ENCODE results near the gene MAMSTR. TPM values are rescaled to one million over a fixed set of nuclear protein-coding genes. Genes with fewer than 3 reads are reported as not detected.

Gene MAMSTR
- total RNA-seq, 3 donors from 2014 or later, result 0.33 to 0.69 (median 0.51) TPM

GRCh38 chr19:48751845-48752495, 32.4 kb upstream of the MAMSTR start:
- ATAC-seq, result no peak
- DNase-seq, result no peak
- no peaks in the 10 kb centered on the region for H3K36me3 Mint-ChIP-seq (ENCODE audit: insufficient read depth)
- peak overlapping the region; percentile 75 for H3K4me3 Mint-ChIP-seq
- H3K9me3 Mint-ChIP-seq, result no peaks in the 10 kb centered on the region
- H3K27me3 Mint-ChIP-seq (ENCODE audit: low read depth), result peaks cover 30% of the 10 kb centered on the region
- peaks cover 17% of the 10 kb centered on the region for H3K4me1 Mint-ChIP-seq (ENCODE audit: low read depth)

DNA sequence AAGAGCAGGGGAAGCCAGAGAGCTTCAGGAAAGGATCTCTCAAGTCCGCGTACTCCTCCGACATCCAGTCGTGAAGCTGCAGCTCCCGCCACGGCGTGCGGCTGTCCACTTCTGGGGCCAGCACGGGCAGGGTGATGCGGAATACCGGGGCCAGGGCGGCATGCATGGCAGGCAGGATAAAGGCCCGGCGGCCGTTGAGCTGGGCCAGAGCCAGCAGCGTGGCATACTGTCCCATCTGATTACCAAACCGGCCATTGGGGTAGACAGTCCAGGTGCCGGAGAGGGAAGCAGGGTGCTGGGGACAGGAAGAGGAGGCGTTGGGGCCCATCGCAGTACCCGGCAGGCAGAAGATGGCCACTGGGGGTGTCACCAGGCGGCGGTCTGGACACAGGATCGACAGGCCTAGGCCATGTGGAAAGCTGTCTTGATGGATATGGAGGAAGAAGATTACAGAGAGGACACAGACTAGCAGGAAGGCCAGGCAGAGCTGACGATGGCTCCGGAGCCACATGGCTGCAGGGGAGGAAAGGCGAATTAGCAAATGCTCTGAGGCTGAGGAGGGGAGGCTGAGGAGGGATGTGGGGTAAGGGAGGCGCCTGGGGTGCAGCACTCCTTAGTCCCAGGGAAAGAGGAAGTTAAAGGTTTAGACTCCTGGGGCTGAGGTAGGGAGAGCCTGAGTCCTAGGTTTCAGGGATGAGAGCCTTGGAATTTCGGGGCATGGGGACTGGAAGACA, 31.4 kb upstream of the MAMSTR start:
- Mint-ChIP-seq H3K4me1 (ENCODE audit: low read depth) (peaks cover 20% of the 10 kb centered on the region), H3K27me3 (ENCODE audit: low read depth) (peaks cover 32% of the 10 kb centered on the region), H3K4me3 (peak overlapping the region; percentile 29), H3K36me3 (ENCODE audit: insufficient read depth) (no peaks in the 10 kb centered on the region), H3K9me3 (no peaks in the 10 kb centered on the region)
- ATAC-seq, result no peak
- no peak for DNase-seq

DNA sequence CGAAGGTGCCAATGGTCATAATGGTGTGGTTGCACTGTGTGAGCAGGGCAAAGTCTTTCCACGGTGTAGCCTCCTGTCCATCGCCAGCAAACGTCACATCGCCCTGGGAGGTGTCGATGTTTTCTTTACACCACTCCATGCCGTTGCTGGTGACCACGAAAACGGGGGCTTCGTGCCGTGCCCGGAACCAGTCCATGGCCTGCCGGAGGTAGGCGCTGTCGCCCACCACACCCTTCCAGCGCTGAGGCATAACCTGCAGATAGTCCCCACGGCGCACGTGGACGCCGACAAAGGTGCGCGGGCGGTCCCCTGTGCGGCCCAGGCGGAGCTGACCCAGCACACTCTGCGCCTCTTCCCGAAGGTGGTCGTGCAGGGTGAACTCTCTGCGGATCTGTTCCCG, 30.8 kb upstream of the MAMSTR start:
- no peaks in the 10 kb centered on the region for H3K36me3 Mint-ChIP-seq (ENCODE audit: insufficient read depth)
- H3K4me3 Mint-ChIP-seq, result no peak overlapping the region
- DNase-seq, result no peak
- H3K4me1 Mint-ChIP-seq (ENCODE audit: low read depth), result peaks cover 20% of the 10 kb centered on the region
- peaks cover 36% of the 10 kb centered on the region for H3K27me3 Mint-ChIP-seq (ENCODE audit: low read depth)
- ATAC-seq, result no peak
- H3K9me3 Mint-ChIP-seq, result no peaks in the 10 kb centered on the region

- peaks cover 36% of the 10 kb centered on the region for H3K27me3 Mint-ChIP-seq (ENCODE audit: low read depth)
- no peak for DNase-seq
- H3K36me3 Mint-ChIP-seq (ENCODE audit: insufficient read depth), result no peaks in the 10 kb centered on the region
- no peak for ATAC-seq
- H3K4me3 Mint-ChIP-seq, result no peak overlapping the region
- no peaks in the 10 kb centered on the region for H3K9me3 Mint-ChIP-seq
- peaks cover 20% of the 10 kb centered on the region for H3K4me1 Mint-ChIP-seq (ENCODE audit: low read depth)
These were observed 30.2 kb upstream of the MAMSTR start for GRCh38 chr19:48749571-48750198.

- H3K9me3 Mint-ChIP-seq, result no peaks in the 10 kb centered on the region
- peaks cover 10% of the 10 kb centered on the region for H3K4me1 Mint-ChIP-seq (ENCODE audit: low read depth)
- H3K27me3 Mint-ChIP-seq (ENCODE audit: low read depth), result peaks cover 19% of the 10 kb centered on the region
- H3K4me3 Mint-ChIP-seq, result peak within 1 kb of the TSS; percentile 19
- DNase-seq (no peak), ATAC-seq (peak; percentile 79 to 81)
- no peaks in the 10 kb centered on the region for H3K36me3 Mint-ChIP-seq (ENCODE audit: insufficient read depth)
These were observed 27.4 kb upstream of the MAMSTR start, which contains the start of gene IZUMO1 for GRCh38 chr19:48746738-48747575. IZUMO1 (minus strand) TSS chr19:48746909; CDS start chr19:48745859, 1,050 bp downstream.

GRCh38 chr19:48746110-48746509, 26.6 kb upstream of the MAMSTR start:
- Mint-ChIP-seq H3K27me3 (ENCODE audit: low read depth) (peaks cover 16% of the 10 kb centered on the region), H3K4me1 (ENCODE audit: low read depth) (peaks cover 14% of the 10 kb centered on the region), H3K4me3 (no peak overlapping the region), H3K36me3 (ENCODE audit: insufficient read depth) (no peaks in the 10 kb centered on the region), H3K9me3 (no peaks in the 10 kb centered on the region)
- no peak for ATAC-seq
- no peak for DNase-seq

DNA sequence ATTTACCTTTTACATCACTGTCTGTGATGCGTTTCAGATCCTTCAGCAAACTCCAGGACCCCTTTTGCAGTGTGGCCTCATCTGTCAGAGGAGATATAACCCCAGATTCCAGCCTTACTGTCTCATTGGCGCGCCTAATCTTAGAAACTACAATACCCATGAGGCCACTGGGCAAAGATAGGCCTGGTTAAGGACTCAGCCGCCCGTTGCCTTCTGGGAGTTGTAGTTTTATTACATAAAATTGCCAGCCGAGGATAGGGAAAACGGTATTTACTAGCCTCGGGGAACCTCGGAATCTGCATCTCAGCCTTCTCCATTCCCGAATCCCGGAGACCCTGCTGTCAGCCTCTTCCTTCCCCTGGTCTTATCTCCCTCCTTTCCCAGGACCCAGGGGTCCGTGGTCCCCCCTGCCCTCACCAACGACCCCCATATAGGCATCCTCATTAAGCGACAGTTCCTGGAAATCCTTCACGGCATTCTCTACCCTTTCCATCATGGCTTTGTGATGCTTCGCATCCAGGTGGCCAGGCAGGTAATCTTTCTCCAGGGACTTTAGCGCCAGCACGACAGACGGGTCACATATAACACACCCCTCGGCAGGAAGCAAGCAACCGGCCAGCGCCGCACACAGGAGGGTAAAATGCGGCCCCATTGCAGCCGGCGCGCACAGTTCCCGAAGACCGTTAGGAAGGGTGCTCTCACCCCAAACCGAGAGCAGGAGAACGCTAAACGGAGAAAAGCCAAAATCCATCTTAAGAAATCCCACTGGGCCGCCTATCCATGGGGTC, 25.9 kb upstream of the MAMSTR start:
- Mint-ChIP-seq H3K36me3 (ENCODE audit: insufficient read depth) (no peaks in the 10 kb centered on the region), H3K27me3 (ENCODE audit: low read depth) (peaks cover 13% of the 10 kb centered on the region), H3K9me3 (no peaks in the 10 kb centered on the region), H3K4me1 (ENCODE audit: low read depth) (peaks cover 16% of the 10 kb centered on the region), H3K4me3 (no peak overlapping the region)
- peak; percentile 40 for DNase-seq
- ATAC-seq, result peak; percentile 74 to 83

DNA sequence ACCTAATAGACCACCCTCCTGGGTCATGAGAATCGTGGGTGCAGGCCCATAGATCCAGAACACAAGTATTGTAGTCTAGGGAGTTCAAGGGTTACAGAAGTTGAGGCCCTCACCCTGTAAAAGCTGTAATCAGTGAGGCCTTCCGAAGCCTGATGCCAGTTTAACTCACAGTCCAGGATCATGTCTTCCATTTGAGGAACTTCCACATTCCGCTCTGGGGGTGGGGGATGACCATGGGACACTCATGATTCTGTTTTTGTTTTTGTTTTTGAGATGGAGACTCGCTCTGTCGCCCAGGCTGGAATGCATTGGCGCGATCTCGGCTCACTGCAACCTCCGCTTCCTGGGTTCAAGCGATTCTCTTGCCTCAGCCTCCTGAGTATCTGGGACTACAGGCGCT, 22.6 kb upstream of the MAMSTR start:
- Mint-ChIP-seq H3K4me3 (no peak overlapping the region), H3K4me1 (ENCODE audit: low read depth) (peaks cover 22% of the 10 kb centered on the region), H3K9me3 (no peaks in the 10 kb centered on the region), H3K36me3 (ENCODE audit: insufficient read depth) (no peaks in the 10 kb centered on the region), H3K27me3 (ENCODE audit: low read depth) (peaks cover 13% of the 10 kb centered on the region)
- DNase-seq (no peak), ATAC-seq (no peak)

DNA sequence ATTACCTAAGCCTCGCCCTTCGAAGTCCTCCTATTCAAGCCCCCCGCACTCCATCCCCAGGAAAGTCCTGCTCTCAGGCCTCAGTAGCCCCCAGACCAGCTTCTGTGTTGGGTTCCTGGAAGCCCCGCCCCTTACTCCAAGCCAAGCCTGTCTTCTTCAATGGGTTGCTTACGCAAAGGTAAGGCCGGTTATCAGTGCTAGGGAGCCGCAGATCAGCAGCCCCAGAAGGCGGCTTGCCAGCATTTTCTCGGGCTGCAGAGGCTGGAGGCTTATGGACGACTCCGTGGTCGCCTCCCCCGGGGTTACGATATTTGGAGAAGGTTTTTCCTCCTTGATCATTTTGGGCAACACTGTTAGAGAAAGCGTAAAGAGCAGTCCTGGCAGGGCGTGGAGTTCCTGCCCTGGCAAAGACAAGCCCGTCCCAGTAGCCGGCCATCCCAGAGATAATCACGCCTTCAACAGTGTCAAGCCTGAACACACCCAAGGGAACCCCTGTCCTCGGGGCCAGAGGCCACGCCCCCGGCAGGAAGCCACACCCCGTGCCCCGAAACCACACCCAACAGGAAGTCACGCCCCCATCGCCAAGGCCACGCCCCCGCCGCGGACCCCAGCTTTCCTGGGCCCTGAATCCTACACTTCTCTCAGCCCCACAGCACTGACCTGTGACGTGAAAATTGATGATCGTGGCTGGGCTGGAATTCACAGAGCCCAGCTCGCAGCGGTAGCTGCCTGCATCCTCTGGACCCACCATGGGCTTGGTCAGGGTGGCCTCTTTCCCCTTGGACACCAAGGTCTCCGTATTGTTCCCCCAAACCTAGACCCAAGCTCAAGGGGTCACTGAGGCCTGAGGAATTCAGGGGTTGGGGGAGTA, 21.8 kb upstream of the MAMSTR start:
- Mint-ChIP-seq H3K9me3 (no peaks in the 10 kb centered on the region), H3K27me3 (ENCODE audit: low read depth) (peaks cover 9% of the 10 kb centered on the region), H3K36me3 (ENCODE audit: insufficient read depth) (no peaks in the 10 kb centered on the region), H3K4me3 (no peak overlapping the region), H3K4me1 (ENCODE audit: low read depth) (peaks cover 20% of the 10 kb centered on the region)
- DNase-seq, result no peak
- no peak for ATAC-seq

DNA sequence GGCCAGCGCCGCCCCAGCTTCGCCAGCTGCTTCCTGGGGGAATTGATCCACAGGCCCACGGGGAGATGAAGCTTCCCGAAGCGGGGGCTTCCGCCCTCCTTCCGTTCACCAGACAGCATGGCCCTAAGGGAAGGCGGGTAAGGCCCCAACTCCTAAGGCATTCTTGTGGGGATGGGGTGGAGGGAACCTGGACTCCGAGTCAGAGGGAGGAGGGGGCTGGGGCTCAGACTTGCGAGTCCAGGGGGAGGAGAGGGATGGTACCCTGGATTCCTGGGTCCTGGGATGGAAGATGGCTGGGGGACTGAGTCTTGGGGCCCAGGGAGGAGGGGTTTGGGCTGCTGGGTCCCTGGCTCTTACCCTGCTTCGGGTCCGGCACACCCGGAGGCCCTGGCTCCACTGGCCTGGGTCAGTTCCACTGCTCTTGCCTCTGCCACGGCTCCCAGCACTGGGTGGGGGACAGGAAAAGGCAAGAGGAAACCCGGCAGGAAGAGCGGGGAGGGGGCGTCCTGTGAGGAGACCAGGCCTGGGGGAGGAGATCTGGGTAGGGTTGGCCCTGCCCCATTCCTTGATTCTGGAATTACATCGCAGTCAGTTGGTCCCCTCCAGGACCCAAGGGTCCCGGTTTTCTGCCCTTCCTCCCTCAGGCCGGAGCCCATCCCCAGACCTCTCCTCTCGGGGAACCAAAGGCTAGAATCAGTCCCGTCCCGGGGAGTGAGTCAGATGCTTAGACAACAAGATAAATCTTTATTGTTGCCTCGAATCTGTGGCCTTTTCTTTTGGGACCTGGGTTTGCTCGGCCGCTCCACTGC, 20.8 kb upstream of the MAMSTR start, which contains the start of gene RASIP1:
RASIP1 (minus strand) TSS at position 447 of the 809 bp plus-strand sequence; CDS start at position 119, 328 bp downstream.
- Mint-ChIP-seq H3K36me3 (ENCODE audit: insufficient read depth) (no peaks in the 10 kb centered on the region), H3K9me3 (no peaks in the 10 kb centered on the region), H3K27me3 (ENCODE audit: low read depth) (no peaks in the 10 kb centered on the region), H3K4me1 (ENCODE audit: low read depth) (peaks cover 18% of the 10 kb centered on the region), H3K4me3 (no peak within 1 kb of the TSS)
- ATAC-seq, result no peak
- no peak for DNase-seq

- Mint-ChIP-seq H3K27me3 (ENCODE audit: low read depth) (no peaks in the 10 kb centered on the region), H3K4me3 (no peak overlapping the region)
These were observed 20.1 kb upstream of the MAMSTR start for GRCh38 chr19:48739404-48740163.

More at GRCh38 chr19:48739404-48740163, 20.1 kb upstream of the MAMSTR start:
- Mint-ChIP-seq H3K9me3 (no peaks in the 10 kb centered on the region), H3K4me1 (ENCODE audit: low read depth) (peaks cover 18% of the 10 kb centered on the region), H3K36me3 (ENCODE audit: insufficient read depth) (no peaks in the 10 kb centered on the region)
- DNase-seq (no peak), ATAC-seq (peak; percentile 2 to 7)
